K562 (cell line): ENCODE measurements around the gene KISS1. TPM values are rescaled to one million over a fixed set of nuclear protein-coding genes. Genes with fewer than 3 reads are reported as not detected.

ENCODE experiments used
- ATAC-seq: fragments of 200-7000 bp; cut with Tn5 transposase; 3 replicates; pipeline ENCODE4 v1.9.1; 2020; ENCODE audit warnings: moderate library complexity
- BruUV-seq: library from RNA; stranded (reverse); fragments of 400-500 nt; replicated peaks from 2 replicates; lab custom pipeline; 2021; lab: Mats Ljungman, UMichigan
- CTCF ChIA-PET: fragments of 300-600 bp; formaldehyde crosslinking; extraction: SDS; loops from one replicate; lab custom pipeline; 2021; ENCODE audit warnings: low intra/inter-chr PET ratio; lab: Yijun Ruan, JAX
- POLR2A ChIA-PET: fragments of 300-600, 350-650 bp; sonication (Branson Sonifier 250); formaldehyde crosslinking; extraction: SDS; loops from one replicate; lab custom pipeline; 2021; ENCODE audit warnings: antibody characterized with exemption, inconsistent platforms; lab: Yijun Ruan, JAX
- DNase-seq, 4 experiments: peaks; one replicate each; pipeline versions ENCODE4 v3.0.0 to v3.0.0-alpha.2; 2011 to 2018; ENCODE audit warnings: low spot score in 3 of 4, mixed read lengths in 3 of 4; ENCODE audit errors: extremely low read depth in 1 of 4
- FAIRE-seq: peaks from 2 replicates; lab custom pipeline; 2011; peaks lifted over from hg19 to GRCh38; lab: Jason Lieb, UNC
- H2AFZ ChIP-seq: 2 replicates; pipeline ENCODE4 v1.6.0; 2011; ENCODE audit warnings: low read depth, low read length, control low read depth, inconsistent platforms
- H3K27ac ChIP-seq: fragments of 200-600 bp; 3 replicates; pipeline ENCODE4 v1.8.0; 2011; ENCODE audit warnings: low read depth, mild to moderate bottlenecking, control low read depth, inconsistent platforms, low read length, moderate library complexity, mixed read lengths; ENCODE audit errors: extremely low read depth
- H3K27me3 ChIP-seq, 2 experiments: fragments of 300-600 bp in 1 of 2; 2 replicates in 1 of 2; 3 replicates in 1 of 2; pipeline versions ENCODE4 v1.6.0 to v1.8.0; 2011; ENCODE audit warnings: inconsistent platforms in 2 of 2, low read length in 2 of 2, mild to moderate bottlenecking in 1 of 2, mixed read lengths in 1 of 2, moderate library complexity in 1 of 2; ENCODE audit not compliant: control insufficient read depth in 2 of 2, insufficient read depth in 2 of 2
- H3K36me3 ChIP-seq: fragments of 300-600 bp; 3 replicates; pipeline ENCODE4 v1.8.0; 2011; ENCODE audit warnings: mild to moderate bottlenecking, low read length, inconsistent platforms; ENCODE audit not compliant: control insufficient read depth, insufficient read depth
- H3K4me1 ChIP-seq, 2 experiments: fragments of 200-600 bp in 1 of 2; replicated peaks in 1 of 2; 2 replicates in 1 of 2; 3 replicates in 1 of 2; pipeline versions ENCODE4 v1.5.1 to v1.8.0; 2011; ENCODE audit warnings: inconsistent platforms in 2 of 2, low read length in 2 of 2, mild to moderate bottlenecking in 1 of 2, mixed read lengths in 1 of 2, moderate library complexity in 1 of 2; ENCODE audit not compliant: control insufficient read depth in 2 of 2, insufficient read depth in 2 of 2
- H3K4me2 ChIP-seq: 2 replicates; pipeline ENCODE4 v1.6.1; 2011; ENCODE audit warnings: low read length, control low read depth, inconsistent platforms, mixed read lengths; ENCODE audit not compliant: insufficient read depth
- H3K4me3 ChIP-seq: fragments of 200-600 bp; sonication (generic), shearing (Covaris generic); 2 replicates; pipeline ENCODE4 v1.5.1; 2016; ENCODE audit warnings: control low read depth, inconsistent platforms
- H3K79me2 ChIP-seq: fragments of 200-600 bp; 3 replicates; pipeline ENCODE4 v1.8.0; 2011; ENCODE audit warnings: low read length, inconsistent platforms; ENCODE audit not compliant: control insufficient read depth, insufficient read depth
- H3K9ac ChIP-seq, 2 experiments: 2 replicates each; pipeline versions ENCODE4 v1.6.0 to v1.6.1; 2011; ENCODE audit warnings: low read depth in 2 of 2, low read length in 2 of 2, control low read depth in 1 of 2, inconsistent platforms in 1 of 2, mild to moderate bottlenecking in 1 of 2, mixed read lengths in 1 of 2; ENCODE audit not compliant: insufficient read depth in 1 of 2
- H3K9me1 ChIP-seq: one replicate; pipeline ENCODE4 v1.6.0; 2011; ENCODE audit warnings: inconsistent platforms, mild to moderate bottlenecking, low read length, moderate library complexity; ENCODE audit not compliant: control insufficient read depth, insufficient read depth
- H3K9me3 ChIP-seq: replicated peaks from 2 replicates; pipeline ENCODE4 v1.5.1; 2011; ENCODE audit warnings: low read depth, low read length, inconsistent platforms; ENCODE audit not compliant: control insufficient read depth, insufficient read depth
- H4K20me1 ChIP-seq: replicated peaks from 2 replicates; pipeline ENCODE4 v1.6.1; 2011; ENCODE audit warnings: low read length, inconsistent platforms, mixed read lengths; ENCODE audit not compliant: control insufficient read depth, insufficient read depth
- ADNP ChIP-seq: fragments of 200-800 bp; sonication (Bioruptor generic); IDR thresholded peaks from 2 replicates; pipeline ENCODE4 v1.6.1; 2016; ENCODE audit warnings: missing genetic modification characterization, missing compliant biosample characterization
- BACH1 ChIP-seq: fragments of 200-800 bp; sonication (Bioruptor generic); IDR thresholded peaks from 2 replicates; pipeline ENCODE4 v1.6.1; 2016; ENCODE audit warnings: missing genetic modification characterization, missing compliant biosample characterization
- CBFA2T2 ChIP-seq: fragments of 450-650 bp; conservative IDR thresholded peaks from 2 replicates; pipeline ENCODE4 v1.6.1; 2017; ENCODE audit warnings: mild to moderate bottlenecking
- CHD1 ChIP-seq: fragments of 200-600 bp; sonication (generic); IDR thresholded peaks from one replicate; pipeline ENCODE4 v1.6.1; 2012; ENCODE audit warnings: mild to moderate bottlenecking, moderate library complexity, low read length, inconsistent platforms
- HOXB6 ChIP-seq: fragments of 250-450 bp; sonication (Bioruptor Pico); IDR thresholded peaks from 2 replicates; pipeline ENCODE4 v1.5.1; 2022; ENCODE audit warnings: mild to moderate bottlenecking, borderline replicate concordance
- KDM1A ChIP-seq, 2 experiments: fragments of 450-650 bp; IDR thresholded peaks; 2 replicates each; pipeline ENCODE4 v1.6.1; 2016; ENCODE audit warnings: mild to moderate bottlenecking in 2 of 2
- MYNN ChIP-seq, 2 experiments: sonication (generic); formaldehyde crosslinking in 1 of 2; IDR thresholded peaks; 2 replicates each; pipeline versions ENCODE4 v1.5.0 to v1.6.1; 2016 to 2020; ENCODE audit warnings: antibody characterized with exemption in 1 of 2, missing genetic modification reagents in 1 of 2
- NCOA2 ChIP-seq, 2 experiments: fragments of 450-650 bp; IDR thresholded peaks; 2 replicates each; pipeline ENCODE4 v1.6.1; 2018; ENCODE audit warnings: mild to moderate bottlenecking in 2 of 2, moderate library complexity in 1 of 2; ENCODE audit not compliant: partially characterized antibody in 2 of 2
- NR2C2 ChIP-seq, 2 experiments: fragments of 200-800 bp in 1 of 2; sonication (Bioruptor generic) in 1 of 2; sonication (generic) in 1 of 2; formaldehyde crosslinking in 1 of 2; IDR thresholded peaks; 2 replicates each; pipeline versions ENCODE4 v1.6.1 to v1.8.0; 2016 to 2022; ENCODE audit warnings: mild to moderate bottlenecking in 1 of 2, missing compliant biosample characterization in 1 of 2, missing genetic modification characterization in 1 of 2, missing genetic modification reagents in 1 of 2
- WGBS: fragments of 100-300 bp; shearing (Covaris generic); methylation state at CpG from one replicate; pipeline ENCODE4 v1.1.6; 2016; ENCODE audit warnings: low coverage, mixed read lengths; ENCODE audit not compliant: insufficient coverage; ENCODE audit errors: missing lambda C conversion rate; 5-methylcytosine and 5-hydroxymethylcytosine counted together
- in situ Hi-C: fragments of 300-500 bp; cut with MboI; formaldehyde crosslinking; loops from 4 replicates; pipeline ENCODE4 v1.15.0; 2018; ENCODE audit warnings: inconsistent platforms, mixed read lengths
- intact Hi-C: fragments of 100-400 bp; cut with micrococcal nuclease; formaldehyde crosslinking; loops from 2 replicates; pipeline ENCODE4 v1.14.2; 2022
- polyA plus RNA-seq, 8 experiments: library from polyadenylated mRNA; depleted of rRNA in 4 of 8; stranded (reverse) in 5 of 8; unstranded in 3 of 8; fragments of >200 nt; fragmentation: Nextera tagmentation in 2 of 8; fragmentation: Illumina TruSeq in 1 of 8; extraction: Ambion mirVana in 2 of 8; extraction: Trizol in 1 of 8; gene quantifications; 2 replicates each; pipeline versions ENCODE4 v1.2.1 to v1.2.3, GENCODE V29; 2011 to 2014; ENCODE audit warnings: inconsistent platforms in 1 of 8, missing spikeins in 1 of 8
- total RNA-seq, 7 experiments: library from RNA; depleted of rRNA in 6 of 7; stranded (reverse); fragments of >200 nt in 6 of 7; fragmentation: Illumina TruSeq in 2 of 7; extraction: Trizol in 2 of 7; gene quantifications; 2 replicates each; pipeline versions ENCODE4 v1.2.1 to v1.2.3, GENCODE V29; 2011 to 2021; ENCODE audit warnings: low replicate concordance in 1 of 7
- TF ChIP-seq, protein P1 (sequence below), 2 experiments: fragments of 450-650 bp; IDR thresholded peaks; 2 replicates each; pipeline ENCODE4 v1.6.1; 2016; ENCODE audit warnings: mild to moderate bottlenecking in 2 of 2, borderline replicate concordance in 1 of 2, low read depth in 1 of 2, moderate library complexity in 1 of 2
- TF ChIP-seq, protein P2 (sequence below): fragments of 250-450 bp; sonication (Bioruptor Pico); IDR thresholded peaks from 2 replicates; pipeline ENCODE4 v1.8.0; 2022; ENCODE audit warnings: inconsistent platforms, mild to moderate bottlenecking, moderate library complexity, borderline replicate concordance

KISS1 gene
- total and polyA plus RNA-seq, 9 of the 15 experiments (the other 6 are each of a cell fraction or from before 2014, with no cell fraction given), result 0.31 TPM; not detected in 8

DNA sequence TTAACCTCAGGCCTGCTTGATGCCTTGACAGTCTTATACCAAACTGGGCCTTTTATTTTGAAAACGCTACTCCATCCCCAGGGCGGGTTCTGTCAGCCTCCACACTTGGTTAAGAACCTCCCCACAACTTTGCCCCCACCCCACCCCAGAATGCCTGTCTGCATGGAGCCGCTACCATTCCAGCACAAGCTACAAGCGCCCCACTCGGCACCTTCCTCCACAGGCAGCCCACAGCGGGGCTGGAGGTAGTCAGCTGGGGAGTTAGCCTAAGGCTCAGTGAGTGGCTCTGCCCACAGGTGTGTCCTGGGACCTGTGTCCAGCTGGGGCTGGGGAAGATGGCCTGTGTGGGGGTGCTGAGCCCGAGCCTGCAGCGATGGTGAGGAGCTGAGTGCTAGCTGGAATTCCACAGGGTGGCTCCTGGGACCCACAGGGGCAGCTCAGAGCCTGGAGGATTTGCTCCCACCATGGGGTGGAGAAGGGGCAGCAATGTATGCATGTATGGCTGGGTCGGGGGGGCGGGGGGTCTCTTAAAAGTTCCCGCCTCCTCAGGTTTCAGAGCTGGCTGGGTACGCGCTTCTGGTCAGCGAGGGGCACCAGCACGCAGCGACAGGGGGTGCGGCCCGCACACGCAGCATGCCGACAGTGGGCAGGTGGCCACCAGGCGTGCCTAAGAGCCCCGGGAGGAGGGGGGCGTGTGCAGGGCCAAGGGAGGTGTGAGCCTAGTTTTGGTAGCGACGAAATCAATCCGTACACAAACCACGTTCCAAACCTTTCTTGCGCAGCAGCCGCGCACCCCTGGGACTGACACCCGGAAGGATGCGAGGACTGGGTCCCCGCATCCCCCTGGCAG, 45.4 kb downstream of the KISS1 start:
- no TSS peak for BruUV-seq
- H3K4me1 ChIP-seq, result peaks cover 0 to 21% of the 10 kb centered on the region in 2 experiments; a peak in 2 of 5 replicates
- intact Hi-C loops, result no loop called here
- H3K9ac ChIP-seq, result no peak overlapping the region
- no peak for FAIRE-seq
- H3K9me3 ChIP-seq, result no peaks in the 10 kb centered on the region
- H3K4me2 ChIP-seq, result no peak overlapping the region
- ChIA-PET CTCF (no interaction called here), POLR2A (no interaction called here)
- H3K9me1 ChIP-seq, result peaks cover 3% of the 10 kb centered on the region
- H3K36me3 ChIP-seq, result no peaks in the 10 kb centered on the region
- peaks cover 14% of the 10 kb centered on the region for H4K20me1 ChIP-seq
- H3K79me2 ChIP-seq, result no peaks in the 10 kb centered on the region
- WGBS, result 36% methylated on average over 30 of the region's 33 CpGs
- no peak overlapping the region for H3K27ac ChIP-seq
- H3K4me3 ChIP-seq, result no peak overlapping the region
- no peak for DNase-seq
- no peak overlapping the region for H2AFZ ChIP-seq
- ATAC-seq, result peak; percentile 46
- peaks cover 13 to 59% of the 10 kb centered on the region in 2 experiments for H3K27me3 ChIP-seq
- in situ Hi-C loops, result no loop called here
- TF ChIP-seq CHD1, result no peak
- TF ChIP-seq MYNN (IDR thresholded peaks at IDR 0.05), result peak; percentile 99
- TF ChIP-seq MYNN (CRISPR knock-in tag; IDR thresholded peaks at IDR 0.05), result peak; percentile 90
- TF ChIP-seq, protein P1, sequence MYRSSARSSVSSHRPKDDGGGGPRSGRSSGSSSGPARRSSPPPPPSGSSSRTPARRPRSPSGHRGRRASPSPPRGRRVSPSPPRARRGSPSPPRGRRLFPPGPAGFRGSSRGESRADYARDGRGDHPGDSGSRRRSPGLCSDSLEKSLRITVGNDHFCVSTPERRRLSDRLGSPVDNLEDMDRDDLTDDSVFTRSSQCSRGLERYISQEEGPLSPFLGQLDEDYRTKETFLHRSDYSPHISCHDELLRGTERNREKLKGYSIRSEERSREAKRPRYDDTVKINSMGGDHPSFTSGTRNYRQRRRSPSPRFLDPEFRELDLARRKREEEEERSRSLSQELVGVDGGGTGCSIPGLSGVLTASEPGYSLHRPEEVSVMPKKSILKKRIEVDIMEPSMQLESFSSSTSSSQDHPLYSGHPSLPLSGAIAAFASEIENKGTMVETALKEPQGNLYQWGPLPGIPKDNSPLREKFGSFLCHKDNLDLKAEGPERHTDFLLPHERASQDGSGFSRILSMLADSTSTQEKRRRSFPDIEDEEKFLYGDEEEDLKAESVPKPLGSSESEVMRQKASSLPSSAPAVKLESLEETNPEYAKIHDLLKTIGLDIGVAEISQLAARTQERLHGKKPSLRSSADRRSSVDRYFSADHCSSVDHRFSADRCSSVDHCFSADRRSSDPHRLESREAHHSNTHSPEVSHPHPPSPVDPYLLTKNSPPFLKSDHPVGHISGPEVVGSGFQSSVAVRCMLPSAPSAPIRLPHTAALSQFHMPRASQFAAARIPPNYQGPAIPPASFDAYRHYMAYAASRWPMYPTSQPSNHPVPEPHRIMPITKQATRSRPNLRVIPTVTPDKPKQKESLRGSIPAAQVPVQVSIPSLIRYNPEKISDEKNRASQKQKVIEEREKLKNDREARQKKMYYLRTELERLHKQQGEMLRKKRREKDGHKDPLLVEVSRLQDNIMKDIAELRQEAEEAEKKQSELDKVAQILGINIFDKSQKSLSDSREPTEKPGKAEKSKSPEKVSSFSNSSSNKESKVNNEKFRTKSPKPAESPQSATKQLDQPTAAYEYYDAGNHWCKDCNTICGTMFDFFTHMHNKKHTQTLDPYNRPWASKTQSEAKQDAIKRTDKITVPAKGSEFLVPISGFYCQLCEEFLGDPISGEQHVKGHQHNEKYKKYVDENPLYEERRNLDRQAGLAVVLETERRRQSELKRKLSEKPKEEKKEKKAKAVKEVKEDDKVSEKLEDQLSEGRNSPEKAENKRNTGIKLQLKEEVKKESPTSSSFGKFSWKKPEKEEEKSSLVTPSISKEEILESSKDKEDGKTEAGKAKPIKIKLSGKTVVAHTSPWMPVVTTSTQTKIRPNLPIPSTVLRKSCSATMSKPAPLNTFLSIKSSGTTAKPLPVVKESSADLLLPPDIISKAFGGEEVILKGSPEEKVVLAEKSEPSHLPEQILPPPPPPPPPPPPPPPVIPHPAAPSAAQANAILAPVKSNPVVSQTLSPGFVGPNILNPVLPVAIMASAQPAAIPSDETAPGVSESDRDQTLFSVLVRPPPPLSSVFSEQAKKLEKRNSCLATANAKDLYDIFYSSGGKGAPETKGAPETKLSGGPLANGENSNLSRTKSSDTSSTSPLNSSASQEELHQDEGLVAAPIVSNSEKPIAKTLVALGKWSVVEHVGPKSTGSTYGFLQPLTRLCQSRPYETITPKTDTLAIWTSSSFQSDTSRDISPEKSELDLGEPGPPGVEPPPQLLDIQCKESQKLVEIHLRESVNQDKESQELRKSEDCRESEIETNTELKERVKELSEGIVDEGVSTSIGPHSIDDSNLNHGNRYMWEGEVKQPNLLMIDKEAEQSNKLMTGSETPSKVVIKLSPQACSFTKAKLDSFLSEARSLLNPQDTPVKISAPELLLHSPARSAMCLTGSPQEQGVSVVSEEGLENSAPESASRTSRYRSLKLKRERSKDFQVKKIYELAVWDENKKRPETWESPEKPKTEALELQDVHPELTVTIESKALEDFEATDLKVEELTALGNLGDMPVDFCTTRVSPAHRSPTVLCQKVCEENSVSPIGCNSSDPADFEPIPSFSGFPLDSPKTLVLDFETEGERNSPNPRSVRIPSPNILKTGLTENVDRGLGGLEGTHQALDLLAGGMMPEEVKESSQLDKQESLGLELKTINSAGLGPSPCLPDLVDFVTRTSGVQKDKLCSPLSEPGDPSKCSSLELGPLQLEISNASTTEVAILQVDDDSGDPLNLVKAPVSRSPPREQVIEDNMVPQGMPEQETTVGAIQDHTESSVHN (IDR thresholded peaks at IDR 0.05; ENCODE audit: borderline replicate concordance in 1 of 2, low read depth in 1 of 2), result no peak
- no peak for TF ChIP-seq CBFA2T2
- no peak for TF ChIP-seq HOXB6 (CRISPR knock-in tag)
- no peak for TF ChIP-seq ADNP (tag)
- TF ChIP-seq NR2C2 (CRISPR knock-in tag; IDR thresholded peaks at IDR 0.05), result no peak
- TF ChIP-seq NR2C2 (tag; IDR thresholded peaks at IDR 0.05), result no peak
- TF ChIP-seq NCOA2 (IDR thresholded peaks at IDR 0.05; ENCODE audit: partially characterized antibody in 2 of 2), result no peak
- TF ChIP-seq KDM1A (IDR thresholded peaks at IDR 0.05), result no peak
- TF ChIP-seq BACH1 (tag), result no peak
- TF ChIP-seq, protein P2, sequence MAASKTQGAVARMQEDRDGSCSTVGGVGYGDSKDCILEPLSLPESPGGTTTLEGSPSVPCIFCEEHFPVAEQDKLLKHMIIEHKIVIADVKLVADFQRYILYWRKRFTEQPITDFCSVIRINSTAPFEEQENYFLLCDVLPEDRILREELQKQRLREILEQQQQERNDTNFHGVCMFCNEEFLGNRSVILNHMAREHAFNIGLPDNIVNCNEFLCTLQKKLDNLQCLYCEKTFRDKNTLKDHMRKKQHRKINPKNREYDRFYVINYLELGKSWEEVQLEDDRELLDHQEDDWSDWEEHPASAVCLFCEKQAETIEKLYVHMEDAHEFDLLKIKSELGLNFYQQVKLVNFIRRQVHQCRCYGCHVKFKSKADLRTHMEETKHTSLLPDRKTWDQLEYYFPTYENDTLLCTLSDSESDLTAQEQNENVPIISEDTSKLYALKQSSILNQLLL (CRISPR knock-in tag), result no peak
